Transverse colon (tissue), 3 donors: Measurements from ENCODE around the gene DSCAM.

Experiments used
- POLR2A ChIP-seq: fragments of 450-650 bp; IDR thresholded peaks from one replicate; pipeline ENCODE4 v1.6.1; 2016; ENCODE audit warnings: antibody characterized with exemption, mild to moderate bottlenecking, moderate library complexity
- TF ChIP-seq, protein P1 (sequence below), 5 experiments: fragments of 200-600 bp in 3 of 5; fragments of 450-650 bp in 2 of 5; sonication (generic) in 3 of 5; IDR thresholded peaks; 1 replicate in 2 of 5; 2 replicates in 3 of 5; pipeline ENCODE4 v1.5.1; 2016 to 2017; ENCODE audit warnings: antibody characterized with exemption in 5 of 5, inconsistent platforms in 3 of 5, mild to moderate bottlenecking in 2 of 5, moderate library complexity in 1 of 5

DNA sequence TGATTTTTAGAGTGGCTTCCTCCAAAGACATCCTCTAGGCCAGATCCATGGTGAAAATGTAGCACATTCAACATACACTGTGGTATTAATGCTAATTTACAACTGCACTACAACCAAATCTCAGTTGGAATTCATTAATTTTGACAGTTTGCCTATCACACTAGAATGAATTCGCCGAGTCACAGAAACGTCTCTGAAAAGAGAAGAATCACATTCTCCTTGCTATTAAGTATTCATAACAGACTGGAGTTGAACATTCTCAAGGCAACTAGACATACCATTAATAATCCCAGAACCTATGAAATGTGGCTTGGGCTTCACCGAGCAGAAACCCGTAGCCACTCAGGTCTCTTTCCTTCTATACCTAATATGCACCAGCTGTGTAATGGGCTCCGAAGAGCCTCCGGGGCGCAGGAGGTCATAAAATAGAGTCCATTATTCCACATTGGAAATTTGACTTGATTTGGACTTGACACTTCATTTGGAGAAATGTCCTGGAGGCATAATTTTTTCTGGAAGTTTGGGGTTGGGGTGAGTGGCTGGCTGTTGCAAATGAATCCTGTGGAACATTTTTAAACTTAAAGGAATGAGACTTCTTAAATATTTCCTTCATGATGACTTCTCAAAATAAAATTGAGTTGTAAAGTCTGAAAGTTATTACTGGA lies 117.1 kb downstream of the DSCAM start:
- TF ChIP-seq, protein P1, sequence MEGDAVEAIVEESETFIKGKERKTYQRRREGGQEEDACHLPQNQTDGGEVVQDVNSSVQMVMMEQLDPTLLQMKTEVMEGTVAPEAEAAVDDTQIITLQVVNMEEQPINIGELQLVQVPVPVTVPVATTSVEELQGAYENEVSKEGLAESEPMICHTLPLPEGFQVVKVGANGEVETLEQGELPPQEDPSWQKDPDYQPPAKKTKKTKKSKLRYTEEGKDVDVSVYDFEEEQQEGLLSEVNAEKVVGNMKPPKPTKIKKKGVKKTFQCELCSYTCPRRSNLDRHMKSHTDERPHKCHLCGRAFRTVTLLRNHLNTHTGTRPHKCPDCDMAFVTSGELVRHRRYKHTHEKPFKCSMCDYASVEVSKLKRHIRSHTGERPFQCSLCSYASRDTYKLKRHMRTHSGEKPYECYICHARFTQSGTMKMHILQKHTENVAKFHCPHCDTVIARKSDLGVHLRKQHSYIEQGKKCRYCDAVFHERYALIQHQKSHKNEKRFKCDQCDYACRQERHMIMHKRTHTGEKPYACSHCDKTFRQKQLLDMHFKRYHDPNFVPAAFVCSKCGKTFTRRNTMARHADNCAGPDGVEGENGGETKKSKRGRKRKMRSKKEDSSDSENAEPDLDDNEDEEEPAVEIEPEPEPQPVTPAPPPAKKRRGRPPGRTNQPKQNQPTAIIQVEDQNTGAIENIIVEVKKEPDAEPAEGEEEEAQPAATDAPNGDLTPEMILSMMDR (IDR thresholded peaks at IDR 0.05) = no peak
- no peak for TF ChIP-seq POLR2A
